ENCODE data around the gene NAA38.

NAA38 gene

DNA sequence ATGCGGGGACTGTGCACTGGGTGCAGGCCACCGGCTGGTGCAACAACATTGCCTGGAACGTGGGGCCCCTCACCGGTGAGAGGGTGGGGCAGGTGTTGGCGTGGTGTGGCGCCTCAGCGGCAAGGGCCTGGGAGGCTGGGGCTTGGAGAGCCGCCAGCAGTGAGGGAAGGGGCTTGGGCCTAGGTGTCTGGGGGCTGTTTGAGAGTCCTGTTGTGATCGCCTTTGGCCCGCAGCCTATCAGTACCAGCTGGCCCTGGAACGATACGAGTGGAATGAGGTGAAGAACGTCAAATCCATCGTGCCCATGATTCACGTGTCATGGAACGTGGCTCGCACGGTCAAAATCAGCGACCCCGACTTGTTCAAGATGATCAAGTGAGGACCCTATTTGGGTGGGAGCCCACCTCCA lies 5.1 kb downstream of the NAA38 start:
- DNase-seq, result no peak

DNA sequence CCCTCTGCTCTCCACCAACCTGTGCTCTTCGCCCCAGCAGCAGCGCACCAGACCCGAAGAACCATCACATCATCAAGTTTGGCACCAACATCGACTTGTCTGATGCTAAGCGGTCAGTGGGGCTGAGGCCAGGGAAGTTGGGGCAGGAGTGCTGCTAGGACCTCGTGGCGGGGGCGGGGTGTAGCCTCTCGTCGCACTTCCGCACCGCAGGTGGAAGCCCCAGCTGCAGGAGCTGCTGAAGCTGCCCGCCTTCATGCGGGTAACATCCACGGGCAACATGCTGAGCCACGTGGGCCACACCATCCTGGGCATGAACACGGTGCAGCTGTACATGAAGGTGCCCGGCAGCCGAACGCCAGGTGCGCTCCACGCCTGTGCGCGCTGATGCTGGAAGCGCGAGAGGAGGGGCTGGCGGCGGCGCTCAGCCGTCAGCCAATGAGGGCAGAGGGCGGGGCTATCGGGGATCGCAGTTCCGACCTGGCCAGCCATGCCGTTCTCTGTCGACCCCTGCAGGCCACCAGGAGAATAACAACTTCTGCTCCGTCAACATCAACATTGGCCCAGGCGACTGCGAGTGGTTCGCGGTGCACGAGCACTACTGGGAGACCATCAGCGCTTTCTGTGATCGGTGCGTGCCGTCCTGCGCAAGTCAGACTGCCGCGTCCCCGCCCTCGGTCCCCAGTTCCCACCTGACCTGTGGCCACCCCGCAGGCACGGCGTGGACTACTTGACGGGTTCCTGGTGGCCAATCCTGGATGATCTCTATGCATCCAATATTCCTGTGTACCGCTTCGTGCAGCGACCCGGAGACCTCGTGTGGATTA lies 5.7 kb downstream of the NAA38 start:
- DNase-seq, result peak; percentile 98

DNA sequence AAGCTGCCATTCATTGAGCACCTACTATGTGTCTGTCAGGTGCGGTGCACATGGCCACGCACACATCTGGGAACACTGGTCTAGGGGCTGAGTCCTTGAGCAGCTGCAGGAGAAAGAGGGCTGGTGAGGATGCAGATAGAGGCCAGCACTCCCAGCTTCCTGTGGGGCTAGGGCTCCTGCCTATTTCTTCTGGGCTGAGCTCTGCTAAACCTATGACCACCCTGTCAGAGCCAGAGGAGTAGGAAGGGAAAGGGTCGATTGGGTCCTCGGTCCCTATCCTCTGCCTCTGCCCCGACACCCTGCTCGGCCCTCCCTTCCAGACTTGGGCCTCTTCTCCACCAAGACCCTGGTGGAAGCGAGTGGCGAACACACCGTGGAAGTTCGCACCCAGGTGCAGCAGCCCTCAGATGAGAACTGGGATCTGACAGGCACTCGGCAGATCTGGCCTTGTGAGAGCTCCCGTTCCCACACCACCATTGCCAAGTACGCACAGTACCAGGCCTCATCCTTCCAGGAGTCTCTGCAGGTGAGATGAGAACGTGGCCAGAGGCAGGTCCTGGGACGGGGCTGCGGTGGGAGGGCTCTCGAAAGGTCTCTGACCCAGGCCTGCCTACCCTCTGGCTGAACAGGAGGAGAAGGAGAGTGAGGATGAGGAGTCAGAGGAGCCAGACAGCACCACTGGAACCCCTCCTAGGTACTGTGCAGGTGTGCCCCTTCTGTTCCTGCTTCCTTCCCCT lies 6.5 kb downstream of the NAA38 start:
- DNase-seq, result no peak

DNA sequence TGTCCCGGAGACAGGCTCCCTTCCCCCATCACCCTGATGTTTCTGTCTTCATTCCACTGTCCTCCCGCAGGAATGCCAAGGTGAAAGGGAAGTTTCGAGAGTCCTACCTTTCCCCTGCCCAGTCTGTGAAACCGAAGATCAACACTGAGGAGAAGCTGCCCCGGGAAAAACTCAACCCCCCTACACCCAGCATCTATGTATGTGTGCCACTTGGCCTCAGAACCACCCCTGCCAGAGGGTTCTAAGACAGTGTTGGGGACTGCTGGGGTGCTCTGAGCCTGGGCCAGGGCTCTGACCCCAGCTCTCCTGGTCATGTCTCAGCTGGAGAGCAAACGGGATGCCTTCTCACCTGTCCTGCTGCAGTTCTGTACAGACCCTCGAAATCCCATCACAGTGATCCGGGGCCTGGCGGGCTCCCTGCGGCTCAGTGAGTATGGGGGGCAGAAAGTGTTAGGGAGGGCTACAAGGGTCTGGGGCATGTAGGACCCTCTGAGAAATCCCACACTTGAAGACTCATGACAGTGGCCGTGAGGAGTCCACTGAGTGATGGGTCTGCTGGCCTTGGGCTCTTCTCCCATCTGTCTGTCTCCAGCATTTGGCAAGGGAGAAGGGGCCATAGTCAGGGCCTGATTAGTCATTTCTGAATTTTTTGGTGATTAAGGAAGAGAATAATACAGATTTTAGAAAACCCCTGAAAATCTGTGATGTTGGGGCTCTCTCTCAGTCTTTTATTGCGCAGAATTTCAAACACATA lies 7.4 kb downstream of the NAA38 start:
- no peak for DNase-seq

DNA sequence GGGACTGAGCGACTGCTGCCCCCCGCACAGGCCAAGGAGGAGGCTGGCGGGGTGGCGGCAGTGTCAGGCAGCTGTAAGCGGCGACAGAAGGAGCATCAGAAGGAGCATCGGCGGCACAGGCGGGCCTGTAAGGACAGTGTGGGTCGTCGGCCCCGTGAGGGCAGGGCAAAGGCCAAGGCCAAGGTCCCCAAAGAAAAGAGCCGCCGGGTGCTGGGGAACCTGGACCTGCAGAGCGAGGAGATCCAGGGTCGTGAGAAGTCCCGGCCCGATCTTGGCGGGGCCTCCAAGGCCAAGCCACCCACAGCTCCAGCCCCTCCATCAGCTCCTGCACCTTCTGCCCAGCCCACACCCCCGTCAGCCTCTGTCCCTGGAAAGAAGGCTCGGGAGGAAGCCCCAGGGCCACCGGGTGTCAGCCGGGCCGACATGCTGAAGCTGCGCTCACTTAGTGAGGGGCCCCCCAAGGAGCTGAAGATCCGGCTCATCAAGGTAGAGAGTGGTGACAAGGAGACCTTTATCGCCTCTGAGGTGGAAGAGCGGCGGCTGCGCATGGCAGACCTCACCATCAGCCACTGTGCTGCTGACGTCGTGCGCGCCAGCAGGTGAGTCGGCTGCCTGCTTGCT lies 8.1 kb downstream of the NAA38 start:
- DNase-seq, result no peak

DNA sequence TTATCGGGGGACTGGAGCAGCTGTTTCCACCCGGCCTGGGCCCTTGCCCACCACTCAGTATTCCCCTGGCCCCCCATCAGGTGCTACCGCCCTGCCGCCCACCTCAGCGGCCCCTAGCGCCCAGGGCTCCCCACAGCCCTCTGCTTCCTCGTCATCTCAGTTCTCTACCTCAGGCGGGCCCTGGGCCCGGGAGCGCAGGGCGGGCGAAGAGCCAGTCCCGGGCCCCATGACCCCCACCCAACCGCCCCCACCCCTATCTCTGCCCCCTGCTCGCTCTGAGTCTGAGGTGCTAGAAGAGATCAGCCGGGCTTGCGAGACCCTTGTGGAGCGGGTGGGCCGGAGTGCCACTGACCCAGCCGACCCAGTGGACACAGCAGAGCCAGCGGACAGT lies 8.6 kb downstream of the NAA38 start:
- DNase-seq, result no peak

DNA sequence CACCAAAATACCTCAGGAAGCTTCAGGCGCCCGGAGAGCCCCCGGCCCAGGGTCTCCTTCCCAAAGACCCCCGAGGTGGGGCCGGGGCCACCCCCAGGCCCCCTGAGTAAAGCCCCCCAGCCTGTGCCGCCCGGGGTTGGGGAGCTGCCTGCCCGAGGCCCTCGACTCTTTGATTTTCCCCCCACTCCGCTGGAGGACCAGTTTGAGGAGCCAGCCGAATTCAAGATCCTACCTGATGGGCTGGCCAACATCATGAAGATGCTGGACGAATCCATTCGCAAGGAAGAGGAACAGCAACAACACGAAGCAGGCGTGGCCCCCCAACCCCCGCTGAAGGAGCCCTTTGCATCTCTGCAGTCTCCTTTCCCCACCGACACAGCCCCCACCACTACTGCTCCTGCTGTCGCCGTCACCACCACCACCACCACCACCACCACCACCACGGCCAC lies 9.2 kb downstream of the NAA38 start:
- no peak for DNase-seq

DNA sequence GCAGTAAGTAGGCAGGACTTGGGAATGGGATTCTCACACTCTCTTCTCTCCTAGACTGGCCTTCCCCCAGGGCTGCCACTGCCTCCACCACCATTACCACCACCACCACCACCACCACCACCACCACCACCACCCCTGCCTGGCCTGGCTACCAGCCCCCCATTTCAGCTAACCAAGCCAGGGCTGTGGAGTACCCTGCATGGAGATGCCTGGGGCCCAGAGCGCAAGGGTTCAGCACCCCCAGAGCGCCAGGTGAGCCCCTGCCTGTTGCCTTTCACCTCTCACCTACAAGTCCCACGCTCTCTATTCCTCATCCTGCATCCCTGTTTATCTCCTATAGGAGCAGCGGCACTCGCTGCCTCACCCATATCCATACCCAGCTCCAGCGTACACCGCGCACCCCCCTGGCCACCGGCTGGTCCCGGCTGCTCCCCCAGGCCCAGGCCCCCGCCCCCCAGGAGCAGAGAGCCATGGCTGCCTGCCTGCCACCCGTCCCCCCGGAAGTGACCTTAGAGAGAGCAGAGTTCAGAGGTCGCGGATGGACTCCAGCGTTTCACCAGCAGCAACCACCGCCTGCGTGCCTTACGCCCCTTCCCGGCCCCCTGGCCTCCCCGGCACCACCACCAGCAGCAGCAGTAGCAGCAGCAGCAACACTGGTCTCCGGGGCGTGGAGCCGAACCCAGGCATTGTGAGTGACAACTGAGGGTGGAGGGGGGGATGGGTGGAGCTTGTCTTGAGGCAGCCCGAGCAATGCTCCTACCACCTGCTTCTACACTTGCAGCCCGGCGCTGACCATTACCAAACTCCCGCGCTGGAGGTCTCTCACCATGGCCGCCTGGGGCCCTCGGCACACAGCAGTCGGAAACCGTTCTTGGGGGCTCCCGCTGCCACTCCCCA lies 10.3 kb downstream of the NAA38 start:
- DNase-seq, result no peak

DNA sequence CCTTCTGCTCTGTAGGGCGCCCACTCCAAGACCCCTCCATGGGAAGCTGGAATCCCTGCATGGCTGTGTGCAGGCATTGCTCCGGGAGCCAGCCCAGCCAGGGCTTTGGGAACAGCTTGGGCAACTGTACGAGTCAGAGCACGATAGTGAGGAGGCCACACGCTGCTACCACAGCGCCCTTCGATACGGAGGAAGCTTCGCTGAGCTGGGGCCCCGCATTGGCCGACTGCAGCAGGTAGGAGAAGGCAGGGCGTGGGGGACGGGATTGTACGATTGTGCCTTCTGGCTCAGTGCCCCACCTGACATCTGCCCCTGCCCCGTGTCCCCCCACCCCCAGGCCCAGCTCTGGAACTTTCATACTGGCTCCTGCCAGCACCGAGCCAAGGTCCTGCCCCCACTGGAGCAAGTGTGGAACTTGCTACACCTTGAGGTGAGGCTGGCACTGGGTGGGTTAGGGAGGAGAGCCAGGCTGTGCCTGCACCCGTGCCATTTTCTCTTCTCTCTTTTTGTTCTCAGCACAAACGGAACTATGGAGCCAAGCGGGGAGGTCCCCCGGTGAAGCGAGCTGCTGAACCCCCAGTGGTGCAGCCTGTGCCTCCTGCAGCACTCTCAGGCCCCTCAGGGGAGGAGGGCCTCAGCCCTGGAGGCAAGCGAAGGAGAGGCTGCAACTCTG lies 11.2 kb downstream of the NAA38 start:
- no peak for DNase-seq

DNA sequence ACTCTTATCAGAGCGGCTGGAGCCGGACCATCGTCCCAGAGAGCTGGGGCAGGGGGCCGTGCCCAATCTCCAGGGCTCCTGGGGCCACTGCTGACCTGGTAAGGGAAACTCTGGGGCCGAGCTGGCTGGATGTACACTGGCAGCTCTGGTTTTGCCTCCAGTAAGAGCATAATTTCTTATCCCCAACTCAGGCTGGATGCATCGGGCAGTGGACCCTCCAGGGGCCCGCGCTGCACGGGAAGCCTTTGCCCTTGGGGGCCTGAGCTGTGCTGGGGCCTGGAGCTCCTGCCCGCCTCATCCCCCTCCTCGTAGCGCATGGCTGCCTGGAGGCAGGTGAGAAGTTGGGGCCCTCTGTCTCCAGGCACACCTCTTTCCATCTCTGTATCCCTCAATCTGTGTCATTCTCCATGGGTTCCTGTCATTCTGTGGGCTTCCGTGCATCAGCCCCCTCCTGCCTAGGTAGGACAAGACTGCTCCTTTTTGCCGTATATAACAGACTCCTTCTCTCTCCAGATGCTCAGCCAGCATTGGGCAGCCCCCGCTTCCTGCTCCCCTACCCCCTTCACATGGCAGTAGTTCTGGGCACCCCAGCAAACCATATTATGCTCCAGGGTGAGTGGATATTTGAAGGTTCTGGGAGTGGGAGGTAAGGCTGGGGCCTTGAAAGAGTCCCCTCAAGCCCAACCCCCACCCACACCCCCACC lies 11.8 kb downstream of the NAA38 start:
- no peak for DNase-seq

DNA sequence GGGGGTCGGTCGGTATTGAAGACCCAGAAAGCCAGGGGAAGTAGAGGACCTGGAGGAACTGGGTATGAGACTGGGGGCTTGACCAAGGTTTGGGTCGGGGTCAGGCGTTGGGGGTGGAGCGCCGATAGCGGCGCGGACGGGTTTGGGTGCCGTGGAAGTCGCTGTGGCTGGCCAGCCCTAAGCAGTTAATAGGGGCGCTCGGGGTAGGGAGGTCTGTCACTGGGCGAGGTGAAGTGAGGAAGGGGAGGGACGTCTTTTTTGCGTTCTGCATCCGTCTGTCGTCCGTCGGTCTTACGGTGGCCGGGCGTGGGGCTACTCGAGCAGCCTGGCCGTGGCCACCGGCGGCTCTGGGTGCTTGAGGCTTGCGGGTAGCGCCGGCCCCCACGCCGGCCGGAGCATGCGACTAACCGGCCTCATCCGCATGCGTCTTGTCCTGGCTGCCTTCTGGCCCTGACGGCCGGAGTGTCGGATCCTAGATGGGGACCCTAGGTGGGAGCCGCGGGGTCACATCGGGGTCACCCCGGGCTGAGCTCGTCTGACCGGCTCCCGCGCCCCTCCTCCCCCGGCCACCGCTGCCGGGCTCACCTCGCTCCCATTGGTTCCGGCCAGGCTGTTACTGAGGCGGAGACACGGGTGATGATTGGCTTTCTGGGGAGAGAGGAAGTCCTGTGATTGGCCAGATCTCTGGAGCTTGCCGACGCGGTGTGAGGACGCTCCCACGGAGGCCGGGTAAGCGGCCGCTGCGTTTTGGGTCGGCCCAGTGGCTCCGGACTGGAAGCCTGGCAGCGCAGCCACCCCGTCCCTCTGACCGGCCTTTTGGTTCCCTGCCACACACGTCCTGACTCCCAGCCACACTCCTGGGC lies 12.8 kb downstream of the NAA38 start:
- DNase-seq, result peak; percentile 78

DNA sequence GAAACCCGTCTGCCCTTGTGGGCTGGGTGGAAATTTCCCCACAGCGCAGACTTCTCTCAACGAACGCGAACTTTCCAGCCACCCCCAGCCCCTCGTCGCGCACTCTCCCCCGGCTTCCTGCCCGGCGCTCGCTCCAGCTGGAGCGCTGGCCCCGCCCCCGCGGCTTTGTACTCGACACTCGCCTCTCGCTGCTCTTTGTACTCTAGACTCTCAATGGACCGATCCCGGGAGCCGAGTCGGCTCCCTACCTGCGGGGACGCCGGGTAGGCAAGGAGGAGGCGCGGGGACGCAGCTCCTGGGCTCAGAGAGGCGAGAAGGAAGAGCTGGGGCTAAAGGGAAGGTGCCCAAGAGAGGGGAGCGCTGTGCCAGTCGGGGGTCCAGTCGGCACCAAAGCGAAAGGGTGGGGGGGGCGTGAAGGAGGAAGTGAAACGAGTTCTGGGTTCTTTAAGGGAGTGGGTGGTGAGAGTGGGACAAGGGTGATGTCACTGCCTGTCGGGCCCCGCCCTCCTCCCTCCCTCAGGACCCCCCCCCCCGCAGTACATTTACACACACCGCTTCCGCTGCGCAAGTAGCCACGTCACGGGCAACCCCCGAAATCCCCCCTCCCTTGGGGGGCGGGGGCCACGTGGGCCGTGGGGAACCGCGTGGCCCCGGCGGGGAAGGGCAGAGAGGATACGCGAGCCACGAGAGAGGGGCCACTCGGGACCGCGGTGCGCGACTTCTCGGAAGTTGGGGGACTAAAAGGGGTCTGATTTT lies 13.6 kb downstream of the NAA38 start:
- peak; percentile 93 for DNase-seq

DNA sequence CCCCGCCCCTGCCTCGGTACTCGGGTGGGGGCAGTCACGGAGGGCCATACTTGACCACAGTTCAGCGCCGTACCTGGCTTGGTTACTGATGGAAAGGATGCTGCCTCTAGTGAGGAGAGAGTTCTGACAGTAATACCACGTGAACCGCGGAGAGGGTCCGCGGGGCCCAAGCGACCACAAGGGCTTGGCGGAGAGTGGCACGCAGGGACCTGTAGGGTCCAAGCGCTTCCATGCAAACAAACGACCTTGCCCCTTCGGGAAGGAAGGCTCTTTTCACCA lies 14.2 kb downstream of the NAA38 start:
- no peak for DNase-seq

DNA sequence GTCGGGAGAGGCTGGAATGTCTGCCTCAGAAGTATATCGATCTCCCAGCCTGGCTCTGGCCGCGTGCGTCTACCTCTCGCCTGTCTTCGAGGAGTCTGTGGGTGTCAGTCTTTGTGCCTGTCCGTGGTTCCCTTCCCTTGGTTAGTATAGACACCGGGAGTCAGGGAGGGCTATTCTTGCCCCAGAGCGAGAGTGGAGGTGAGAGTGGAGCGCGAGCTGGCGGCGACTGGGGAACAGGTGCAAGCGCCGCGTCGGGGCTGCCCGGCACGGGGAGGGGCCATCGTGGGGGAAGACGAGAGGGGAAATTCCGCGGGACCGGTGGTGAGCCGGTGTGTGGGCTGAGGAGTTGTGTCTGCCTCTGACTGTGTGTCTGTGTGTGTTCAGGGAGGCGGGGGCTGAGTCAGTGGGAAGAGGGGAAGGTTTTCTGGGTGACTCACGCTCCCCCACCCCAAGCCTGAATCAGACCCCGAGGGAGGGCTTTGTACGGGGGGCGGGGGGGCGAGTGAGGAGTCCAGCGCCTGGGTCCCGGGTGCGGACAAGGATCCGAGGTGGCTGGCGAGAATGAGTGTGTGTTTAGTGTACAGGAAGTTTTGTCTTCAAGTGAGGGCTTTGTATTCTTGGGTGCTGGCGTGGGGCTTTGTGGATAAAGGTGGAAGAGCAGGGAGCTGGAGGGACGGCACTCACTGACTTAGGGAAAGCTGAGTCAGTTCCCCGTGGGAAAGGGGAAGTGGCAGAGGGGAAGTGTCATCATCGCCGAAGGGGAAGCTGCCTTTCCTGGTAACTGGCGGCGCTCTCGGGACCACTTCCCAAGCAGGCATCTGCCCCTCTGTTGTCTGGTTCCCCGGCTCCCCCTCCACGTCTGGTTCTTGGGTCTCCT lies 14.7 kb downstream of the NAA38 start:
- DNase-seq, result peak; percentile 93

DNA sequence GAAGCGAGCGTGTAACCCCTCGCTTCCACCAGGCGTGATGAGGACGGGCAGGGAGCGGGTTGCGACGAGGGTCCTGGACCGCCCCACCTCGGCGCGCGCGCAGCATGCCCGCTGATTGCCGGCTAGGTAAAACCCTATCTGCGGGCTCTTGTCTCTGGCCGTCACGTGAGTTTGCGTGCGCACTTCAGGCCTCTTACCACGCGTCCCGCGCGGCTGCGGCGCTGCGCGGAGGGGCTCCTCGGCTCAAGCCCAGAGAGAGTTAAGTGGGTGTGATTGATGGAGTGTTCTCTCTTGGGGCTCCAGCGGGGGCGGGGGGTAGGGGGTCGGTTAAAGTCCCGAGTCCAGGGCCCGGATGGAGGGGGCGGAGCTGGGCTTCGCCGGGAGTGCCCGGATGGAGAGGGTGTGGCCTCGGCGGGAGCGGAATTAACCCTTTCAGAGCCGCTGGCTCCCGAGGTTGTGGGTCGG lies 15.4 kb downstream of the NAA38 start:
- peak; percentile 86 for DNase-seq

DNA sequence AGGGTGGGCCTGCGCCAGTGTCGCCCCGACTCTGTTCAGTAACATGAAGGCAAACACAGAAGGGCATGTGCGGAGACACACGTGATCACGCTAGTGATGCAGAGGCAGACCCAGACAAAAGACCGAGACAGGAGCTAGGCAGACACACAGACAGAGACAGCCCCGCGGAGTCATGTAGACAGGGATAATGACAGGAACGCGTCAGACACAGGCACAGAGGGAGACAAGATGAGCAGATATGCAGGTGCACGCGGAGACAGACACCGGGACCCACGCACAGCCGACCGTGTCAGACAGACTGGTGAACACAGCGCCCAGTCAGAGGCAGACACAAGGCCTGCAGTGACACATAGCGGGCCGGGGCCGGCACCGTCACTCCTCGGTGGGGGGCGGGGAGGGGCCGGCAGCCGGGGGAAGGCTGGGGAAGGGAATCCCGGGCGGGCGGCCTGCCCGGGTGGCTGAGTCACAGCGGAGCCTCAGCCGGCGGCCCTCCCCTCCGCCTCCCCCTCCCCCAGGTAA lies 15.9 kb downstream of the NAA38 start:
- DNase-seq, result peak; percentile 97

DNA sequence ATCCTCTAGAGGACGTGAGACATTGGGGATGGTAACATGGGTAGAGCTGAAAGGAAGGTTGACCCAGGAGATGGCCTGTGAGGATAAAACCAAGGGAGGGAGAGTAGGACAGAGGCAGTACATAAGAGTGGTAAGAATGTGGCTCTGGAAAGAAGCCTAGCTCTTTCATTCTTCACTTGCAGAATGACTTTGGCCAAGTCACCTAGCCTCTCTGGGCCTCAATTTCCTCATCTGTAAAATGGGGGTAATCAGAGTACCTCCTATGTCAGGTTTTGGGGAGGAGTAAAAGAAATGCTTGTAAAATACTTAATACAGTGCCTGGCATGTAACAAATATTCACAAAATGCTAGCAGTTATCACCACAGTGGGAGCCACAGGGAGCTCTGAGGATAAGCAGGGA lies 16.5 kb downstream of the NAA38 start:
- no peak for DNase-seq

DNA sequence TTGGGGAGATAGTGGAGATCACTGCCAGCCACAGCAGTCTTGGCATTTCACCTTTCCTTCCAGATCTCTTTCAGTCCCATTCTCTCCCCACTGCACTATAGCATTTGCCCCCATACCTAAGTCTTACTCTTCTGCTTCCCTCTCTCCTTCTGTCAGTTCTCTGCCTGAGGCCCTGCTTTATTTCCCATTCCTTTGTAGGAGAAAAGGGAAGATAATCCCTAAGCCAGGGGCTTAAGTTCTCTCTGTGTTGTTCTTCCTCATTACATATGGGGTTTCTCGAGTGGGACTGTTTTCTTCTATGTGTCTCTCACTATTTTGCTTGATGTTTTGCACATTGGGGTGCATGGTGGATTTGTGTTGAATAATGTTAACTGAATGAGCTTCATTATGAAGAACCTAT lies 16.9 kb downstream of the NAA38 start:
- DNase-seq, result no peak
